NT2/D1 (cell line): ENCODE results near the gene FLNC.

Experiments used
- SUZ12 ChIP-seq: IDR thresholded peaks from 2 replicates; pipeline ENCODE4 v1.6.1; 2011; ENCODE audit not compliant: insufficient read length, insufficient read depth; ENCODE audit errors: extremely low read depth
- YY1 ChIP-seq: IDR thresholded peaks from 2 replicates; pipeline ENCODE4 v1.6.1; 2011; ENCODE audit not compliant: insufficient read length, insufficient read depth
- ZNF274 ChIP-seq: IDR thresholded peaks from 2 replicates; pipeline ENCODE4 v1.6.1; 2011; ENCODE audit warnings: mild to moderate bottlenecking, low read depth, low read length

DNA sequence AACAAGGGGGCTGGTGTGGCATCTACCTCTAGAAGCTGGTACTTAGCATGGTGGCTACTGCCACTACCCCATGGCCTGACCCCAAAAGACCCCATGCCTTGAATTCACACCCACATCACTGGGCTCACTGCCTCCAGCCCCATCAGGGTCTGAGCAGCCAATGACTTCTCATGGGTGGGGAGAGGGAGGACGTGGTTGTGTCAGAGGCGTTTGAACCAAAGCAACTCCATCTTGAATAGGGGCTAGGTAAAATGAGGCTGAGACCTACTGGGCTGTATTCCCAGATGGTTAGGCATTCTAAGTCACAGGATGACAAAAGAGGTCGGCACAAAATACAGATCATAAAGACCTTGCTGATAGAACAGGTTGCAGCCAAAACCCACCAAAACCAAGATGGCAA, 65.1 kb downstream of the FLNC start:
- TF ChIP-seq ZNF274 (no peak), YY1 (no peak), SUZ12 (no peak)
